Left lung (tissue), 10 donors: ENCODE results near the gene ZNF624. TPM values are rescaled to one million over a fixed set of nuclear protein-coding genes. Genes with fewer than 3 reads are reported as not detected.

Experiments
- ATAC-seq: fragments of 200-7000 bp; cut with Tn5 transposase; one replicate; pipeline ENCODE4 v1.9.1; 2020; ENCODE audit warnings: moderate library complexity
- DNase-seq, 4 donors: peaks; one replicate each; pipeline ENCODE4 v3.0.0-alpha.2; 2013 to 2020
- H3K27ac ChIP-seq, 2 donors: fragments of 200-600 bp; sonication (generic) in 1 of 2; one replicate each; pipeline versions ENCODE4 v1.5.0 to v1.8.0; 2020 to 2021
- H3K27me3 ChIP-seq, 2 donors: fragments of 200-600 bp; sonication (generic) in 1 of 2; one replicate each; pipeline versions ENCODE4 v1.5.0 to v1.8.0; 2020 to 2021
- H3K36me3 ChIP-seq, 2 donors: fragments of 200-600 bp; sonication (generic) in 1 of 2; one replicate each; pipeline versions ENCODE4 v1.5.0 to v1.8.0; 2020 to 2021
- H3K4me1 ChIP-seq, 2 donors: fragments of 200-600 bp; one replicate each; pipeline ENCODE4 v1.8.0; 2021
- H3K4me3 ChIP-seq, 2 donors: fragments of 200-600 bp; sonication (generic) in 1 of 2; one replicate each; pipeline versions ENCODE4 v1.5.0 to v1.8.0; 2020 to 2021; ENCODE audit warnings: mild to moderate bottlenecking in 1 of 2
- H3K9me3 ChIP-seq, 2 donors: fragments of 200-600 bp; sonication (generic) in 1 of 2; one replicate each; pipeline versions ENCODE4 v1.5.0 to v1.8.0; 2020 to 2021
- CTCF ChIP-seq, 2 donors: fragments of 200-600 bp; sonication (generic) in 1 of 2; IDR thresholded peaks; one replicate each; pipeline versions ENCODE4 v1.5.0 to v1.8.0; 2021; ENCODE audit warnings: antibody characterized with exemption in 2 of 2
- intact Hi-C, 2 donors: fragments of 100-400 bp; cut with DNase I; formaldehyde crosslinking; loops; one replicate each; pipeline versions ENCODE4 v1.11.2 to v1.14.2; 2022
- polyA plus RNA-seq, 6 donors: library from polyadenylated mRNA; unstranded; fragments of 120-200 nt; gene quantifications; one replicate each; pipeline ENCODE4 v1.2.1, GENCODE V29; 2013; ENCODE audit not compliant: insufficient read length in 6 of 6
- total RNA-seq, 2 donors: library from RNA; stranded (reverse); fragmentation: NEBNext Ultra II Directional; extraction: Animal tissue kit (Norgen Biotek cat#: 25700); gene quantifications; one replicate each; pipeline ENCODE4 v1.2.1, GENCODE V29; 2021
- donor health status: DM: no; HTN: yes; CAD: no.
- donor health status: DM: no; HTN: no; CAD: no.

Gene ZNF624
- total and polyA plus RNA-seq, 8 donors: 3.6 to 10.4 (median 9.1) TPM

- Histone ChIP-seq H3K4me3 (no peak overlapping the region), H3K27me3 (peaks cover 0 to 29% of the 10 kb centered on the region in 2 donors), H3K4me1 (peaks cover 0 to 20% of the 10 kb centered on the region in 2 donors), H3K9me3 (no peaks in the 10 kb centered on the region), H3K36me3 (no peaks in the 10 kb centered on the region), H3K27ac (no peak overlapping the region)
- peak in 2 of 4 donors; percentile 17 to 57 for DNase-seq
- intact Hi-C loops: no loop called here
- no peak for ATAC-seq
- TF ChIP-seq CTCF (IDR thresholded peaks at IDR 0.05): no peak
Observed at GRCh38 chr17:16585796-16586195, 67.9 kb downstream of the ZNF624 start.

GRCh38 chr17:16584273-16584995, 69.2 kb downstream of the ZNF624 start:
- peaks cover 0 to 17% of the 10 kb centered on the region in 2 donors for H3K4me1 ChIP-seq
- H3K9me3 ChIP-seq: no peaks in the 10 kb centered on the region
- peak; percentile 84 to 96 for TF ChIP-seq CTCF (IDR thresholded peaks at IDR 0.05)
- no peak overlapping the region for H3K27ac ChIP-seq
- ATAC-seq: peak; percentile 98
- peak overlapping the region; percentile 24 to 35 for H3K4me3 ChIP-seq
- intact Hi-C loops: no loop called here
- peaks cover 0 to 29% of the 10 kb centered on the region in 2 donors for H3K27me3 ChIP-seq
- H3K36me3 ChIP-seq: no peaks in the 10 kb centered on the region
- DNase-seq: peak; percentile 87 to 96 (median 95)

GRCh38 chr17:16583781-16584180, 69.9 kb downstream of the ZNF624 start:
- Histone ChIP-seq H3K36me3 (no peaks in the 10 kb centered on the region), H3K9me3 (no peaks in the 10 kb centered on the region), H3K27ac (no peak overlapping the region), H3K27me3 (peaks cover 0 to 24% of the 10 kb centered on the region in 2 donors), H3K4me1 (peaks cover 0 to 14% of the 10 kb centered on the region in 2 donors), H3K4me3 (no peak overlapping the region)
- TF ChIP-seq CTCF (IDR thresholded peaks at IDR 0.05): no peak
- intact Hi-C loops: no loop called here
- DNase-seq (no peak), ATAC-seq (no peak)

- no peaks in the 10 kb centered on the region for H3K9me3 ChIP-seq
- intact Hi-C loops: no loop called here
- H3K4me1 ChIP-seq: peaks cover 0 to 9% of the 10 kb centered on the region in 2 donors
- H3K36me3 ChIP-seq: no peaks in the 10 kb centered on the region
- no peak for DNase-seq
- H3K27ac ChIP-seq: no peak overlapping the region
- no peak overlapping the region for H3K4me3 ChIP-seq
- no peak for TF ChIP-seq CTCF (IDR thresholded peaks at IDR 0.05)
- ATAC-seq: no peak
- peaks cover 0 to 17% of the 10 kb centered on the region in 2 donors for H3K27me3 ChIP-seq
Observed at GRCh38 chr17:16573466-16573865, 80.2 kb downstream of the ZNF624 start.

Other genes starting within 250 kb of the ZNF624 start
- 10 to 100 TPM; 58.0 to 97.7 TPM for gene TRPV2, start 238.3 kb downstream of the ZNF624 start, total RNA-seq
- gene TRPV2, start 238.3 kb downstream of the ZNF624 start, polyA plus RNA-seq: 10 to 100 TPM in 4 of 6 donors, 1 to 10 TPM in 2; 9.2 to 15.1 (median 10.7) TPM
- 1 to 10 TPM; 2.9 to 3.8 TPM for gene LRRC75A, start 161.7 kb downstream of the ZNF624 start, total RNA-seq
- gene LRRC75A, start 161.7 kb downstream of the ZNF624 start, polyA plus RNA-seq: 1 to 10 TPM; 4.6 to 7.1 (median 6.4) TPM
- gene ZNF287, start 84.6 kb downstream of the ZNF624 start, total RNA-seq: 1 to 10 TPM; 3.4 to 5.9 TPM
- gene ZNF287, start 84.6 kb downstream of the ZNF624 start, polyA plus RNA-seq: 1 to 10 TPM; 7.5 to 10.0 (median 8.9) TPM
- 1 to 10 TPM; 6.6 TPM for gene CCDC144A, start 36.4 kb upstream of the ZNF624 start, total RNA-seq
- 10 to 100 TPM in 3 of 6 donors, 1 to 10 TPM in 2, under 1 TPM in 1; 0.41 to 19.0 (median 7.4) TPM for gene CCDC144A, start 36.4 kb upstream of the ZNF624 start, polyA plus RNA-seq